Endodermal cell (in vitro differentiated cells): Measurements from ENCODE around the gene POU2AF3. TPM values are rescaled to one million over a fixed set of nuclear protein-coding genes. Genes with fewer than 3 reads are reported as not detected.
"Not testable (repeated sequence)": the region's sequence is repeated elsewhere in the genome, so short reads cannot be mapped to it uniquely, and the experiment has no call there.

Experiments used
- DNase-seq: peaks from one replicate; pipeline ENCODE4 v3.0.0-alpha.2; 2017
- H3K27ac ChIP-seq: 2 replicates; pipeline ENCODE4 v1.5.1; 2013; ENCODE audit warnings: mild to moderate bottlenecking, low read depth, low read length, moderate library complexity
- H3K27me3 ChIP-seq: 2 replicates; pipeline ENCODE4 v1.6.1; 2013; ENCODE audit warnings: mild to moderate bottlenecking, low read length, moderate library complexity; ENCODE audit not compliant: insufficient read depth, control insufficient read depth, poor library complexity, severe bottlenecking
- H3K36me3 ChIP-seq: 2 replicates; pipeline ENCODE4 v1.7.0; 2013; ENCODE audit warnings: mild to moderate bottlenecking, low read length, moderate library complexity; ENCODE audit not compliant: control insufficient read depth, insufficient read depth
- H3K4me1 ChIP-seq: one replicate; pipeline ENCODE4 v1.7.0; 2013; ENCODE audit warnings: low read length; ENCODE audit not compliant: control insufficient read depth, insufficient read depth
- H3K4me3 ChIP-seq: 2 replicates; pipeline ENCODE4 v1.5.1; 2013; ENCODE audit warnings: mild to moderate bottlenecking, low read length, moderate library complexity
- H3K9ac ChIP-seq: 2 replicates; pipeline ENCODE4 v1.6.1; 2013; ENCODE audit warnings: mild to moderate bottlenecking, low read length, moderate library complexity; ENCODE audit not compliant: poor library complexity, severe bottlenecking; ENCODE audit errors: extremely low read depth
- H3K9me3 ChIP-seq: 2 replicates; pipeline ENCODE4 v1.6.1; 2013; ENCODE audit warnings: mild to moderate bottlenecking, low read length, moderate library complexity; ENCODE audit not compliant: control insufficient read depth
- H3K27ac Mint-ChIP-seq: 2 replicates; pipeline ENCODE4 v1.8.0; 2020; ENCODE audit warnings: mixed read lengths
- H3K27me3 Mint-ChIP-seq: 2 replicates; pipeline ENCODE4 v1.8.0; 2021; ENCODE audit warnings: mild to moderate bottlenecking, mixed read lengths; ENCODE audit not compliant: insufficient read depth
- H3K36me3 Mint-ChIP-seq: 2 replicates; pipeline ENCODE4 v1.8.0; 2020; ENCODE audit warnings: low read depth, mixed read lengths
- H3K4me1 Mint-ChIP-seq: 2 replicates; pipeline ENCODE4 v1.8.0; 2020; ENCODE audit warnings: mixed read lengths
- H3K4me3 Mint-ChIP-seq: 2 replicates; pipeline ENCODE4 v1.8.0; 2020; ENCODE audit warnings: mild to moderate bottlenecking, moderate library complexity, mixed read lengths
- H3K9me3 Mint-ChIP-seq: 2 replicates; pipeline ENCODE4 v1.8.0; 2020; ENCODE audit warnings: mild to moderate bottlenecking, mixed read lengths
- CTCF ChIP-seq: fragments of 200-600 bp; sonication (generic); conservative IDR thresholded peaks from 2 replicates; pipeline ENCODE4 v1.5.0; 2021; ENCODE audit warnings: antibody characterized with exemption, mild to moderate bottlenecking
- WGBS, 2 experiments: methylation state at CpG; one replicate each; pipeline versions ENCODE4 v1.1.5 to v1.1.7; 2013; ENCODE audit warnings: missing lambda C conversion rate in 2 of 2, mixed read lengths in 1 of 2; ENCODE audit not compliant: insufficient coverage in 1 of 2, insufficient read length in 1 of 2; 5-methylcytosine and 5-hydroxymethylcytosine counted together
- total RNA-seq, 2 donors: library from RNA; stranded (reverse); fragmentation: NEBNext Ultra II Directional in 1 of 2; extraction: Animal tissue kit (Norgen Biotek cat#: 25700) in 1 of 2; gene quantifications; 2 replicates in 1 of 2; 3 replicates in 1 of 2; pipeline ENCODE4 v1.2.1, GENCODE V29; 2021

The POU2AF3 gene
- total RNA-seq, 2 donors from 2014 or later, result 0.55 to 1.8 TPM

GRCh38 chr11:111260811-111261210, 37.5 kb upstream of the POU2AF3 start:
- Mint-ChIP-seq H3K4me1 (peaks cover 3% of the 10 kb centered on the region), H3K27me3 (peaks cover 5% of the 10 kb centered on the region), H3K27ac (no peak overlapping the region), H3K4me3 (no peak overlapping the region), H3K9me3 (no peaks in the 10 kb centered on the region), H3K36me3 (no peaks in the 10 kb centered on the region)
- H3K27me3 ChIP-seq, result no peaks in the 10 kb centered on the region
- H3K36me3 ChIP-seq, result no peaks in the 10 kb centered on the region
- H3K4me1 ChIP-seq, result no peaks in the 10 kb centered on the region
- TF ChIP-seq CTCF, result no peak
- no peak for DNase-seq
- H3K9me3 ChIP-seq, result no peaks in the 10 kb centered on the region
- H3K4me3 ChIP-seq, result no peak overlapping the region
- no peak overlapping the region for H3K9ac ChIP-seq
- H3K27ac ChIP-seq, result no peak overlapping the region
- WGBS, 2 experiments, result 90 to 92% methylated on average over 4 of the region's 4 CpGs

GRCh38 chr11:111264646-111265045, 33.7 kb upstream of the POU2AF3 start:
- no peaks in the 10 kb centered on the region for H3K4me1 Mint-ChIP-seq
- TF ChIP-seq CTCF, result no peak
- Histone ChIP-seq H3K9ac (no peak overlapping the region), H3K9me3 (no peaks in the 10 kb centered on the region), H3K4me1 (no peaks in the 10 kb centered on the region), H3K36me3 (no peaks in the 10 kb centered on the region), H3K27me3 (no peaks in the 10 kb centered on the region), H3K27ac (no peak overlapping the region), H3K4me3 (no peak overlapping the region)
- H3K9me3 Mint-ChIP-seq, result no peaks in the 10 kb centered on the region
- no peak for DNase-seq
- no peak overlapping the region for H3K27ac Mint-ChIP-seq
- H3K4me3 Mint-ChIP-seq, result no peak overlapping the region
- WGBS, 2 experiments, result 94% methylated on average over 1 of the region's 1 CpG
- H3K27me3 Mint-ChIP-seq, result peaks cover 5% of the 10 kb centered on the region
- no peaks in the 10 kb centered on the region for H3K36me3 Mint-ChIP-seq

- H3K27ac ChIP-seq, result no peak overlapping the region
- H3K36me3 ChIP-seq, result no peaks in the 10 kb centered on the region
- DNase-seq, result no peak
- no peak overlapping the region for H3K4me3 Mint-ChIP-seq
- no peak overlapping the region for H3K9ac ChIP-seq
- TF ChIP-seq CTCF, result no peak
- 93 to 98% methylated on average over 2 of the region's 2 CpGs for WGBS, 2 experiments
- no peaks in the 10 kb centered on the region for H3K4me1 Mint-ChIP-seq
- no peaks in the 10 kb centered on the region for H3K4me1 ChIP-seq
- no peak overlapping the region for H3K4me3 ChIP-seq
- no peaks in the 10 kb centered on the region for H3K27me3 ChIP-seq
- H3K27me3 Mint-ChIP-seq, result peaks cover 5% of the 10 kb centered on the region
- no peak overlapping the region for H3K27ac Mint-ChIP-seq
- no peaks in the 10 kb centered on the region for H3K9me3 ChIP-seq
- no peaks in the 10 kb centered on the region for H3K9me3 Mint-ChIP-seq
- no peaks in the 10 kb centered on the region for H3K36me3 Mint-ChIP-seq
Measured at GRCh38 chr11:111265421-111265820, 32.9 kb upstream of the POU2AF3 start.

GRCh38 chr11:111268303-111268702, 30.0 kb upstream of the POU2AF3 start:
- not testable (repeated sequence) for H3K9me3 ChIP-seq, H3K9me3 Mint-ChIP-seq, H3K9ac ChIP-seq, DNase-seq, H3K27me3 Mint-ChIP-seq, H3K4me3 Mint-ChIP-seq, H3K27me3 ChIP-seq, H3K4me3 ChIP-seq, H3K27ac ChIP-seq, H3K4me1 Mint-ChIP-seq, H3K36me3 Mint-ChIP-seq, H3K27ac Mint-ChIP-seq, H3K4me1 ChIP-seq, H3K36me3 ChIP-seq
- 78% methylated on average over 4 of the region's 4 CpGs; no CpG with 5 or more reads in 1 of the 2 experiments for WGBS, 2 experiments
